Myocyte (in vitro differentiated cells): ENCODE data around the gene KLF13. TPM values are rescaled to one million over a fixed set of nuclear protein-coding genes. Genes with fewer than 3 reads are reported as not detected.

ENCODE experiments used
- DNase-seq: peaks from one replicate; pipeline ENCODE4 v3.0.0-alpha.2; 2012; ENCODE audit warnings: low read depth
- total RNA-seq: library from RNA; depleted of rRNA; stranded (reverse); fragments of >200 nt; gene quantifications from 2 replicates; pipeline ENCODE4 v1.2.3, GENCODE V29; 2014

Gene KLF13
- total RNA-seq, 1 donor from 2014 or later, result 61.2 TPM

GRCh38 chr15:31331389-31331788, 4.8 kb downstream of the KLF13 start:
- DNase-seq, result no peak

- DNase-seq, result no peak
Measured at GRCh38 chr15:31332020-31332680, 5.5 kb downstream of the KLF13 start.

GRCh38 chr15:31332681-31333071, 6.0 kb downstream of the KLF13 start:
- no peak for DNase-seq

GRCh38 chr15:31333119-31333518, 6.5 kb downstream of the KLF13 start:
- DNase-seq, result no peak

- no peak for DNase-seq
Measured at GRCh38 chr15:31333820-31334219, 7.2 kb downstream of the KLF13 start.

- no peak for DNase-seq
Measured at GRCh38 chr15:31335989-31336592, 9.5 kb downstream of the KLF13 start.

- DNase-seq, result no peak
Measured at GRCh38 chr15:31336593-31337295, 10.1 kb downstream of the KLF13 start.

GRCh38 chr15:31337352-31338031, 10.9 kb downstream of the KLF13 start:
- DNase-seq, result no peak

- no peak for DNase-seq
Measured at GRCh38 chr15:31338318-31338878, 11.8 kb downstream of the KLF13 start.

- peak; percentile 84 for DNase-seq
Measured at GRCh38 chr15:31338879-31339557, 12.4 kb downstream of the KLF13 start.

GRCh38 chr15:31339558-31339895, 12.9 kb downstream of the KLF13 start:
- no peak for DNase-seq

- DNase-seq, result peak; percentile 36
Measured at GRCh38 chr15:31340047-31340446, 13.4 kb downstream of the KLF13 start.

- no peak for DNase-seq
Measured at GRCh38 chr15:31340592-31340991, 14.0 kb downstream of the KLF13 start.

GRCh38 chr15:31341071-31341470, 14.4 kb downstream of the KLF13 start:
- no peak for DNase-seq

- no peak for DNase-seq
Measured at GRCh38 chr15:31341496-31342195, 15.0 kb downstream of the KLF13 start.

- DNase-seq, result no peak
Measured at GRCh38 chr15:31342381-31342780, 15.7 kb downstream of the KLF13 start.

- no peak for DNase-seq
Measured at GRCh38 chr15:31342781-31343626, 16.4 kb downstream of the KLF13 start.

- no peak for DNase-seq
Measured at GRCh38 chr15:31343831-31344230, 17.2 kb downstream of the KLF13 start.

- DNase-seq, result no peak
Measured at GRCh38 chr15:31344266-31344665, 17.6 kb downstream of the KLF13 start.
